Measurements from ENCODE around the gene PTGIS.

Gene PTGIS

DNA sequence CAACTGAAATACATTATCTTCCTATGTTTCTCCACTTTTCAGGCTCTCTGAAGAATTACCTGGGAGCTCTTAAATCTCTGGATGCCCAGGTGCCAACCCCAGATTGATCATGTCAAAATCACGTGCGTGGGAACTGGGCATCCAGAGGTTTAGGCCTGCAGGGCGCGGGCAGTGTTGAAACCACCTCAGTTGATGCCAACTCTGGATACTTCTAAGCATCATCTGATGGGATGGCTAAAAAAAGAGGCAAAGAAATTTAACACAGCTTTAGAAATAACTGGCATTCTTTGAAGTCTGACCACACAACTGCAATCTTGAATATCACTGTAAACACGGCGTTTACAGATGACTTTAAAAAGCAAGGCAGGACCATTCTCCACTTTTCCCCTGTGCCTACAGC, 41.9 kb downstream of the PTGIS start:
- no peak for TF ChIP-seq CTCF (IDR thresholded peaks at IDR 0.05; ENCODE audit: extremely low read depth, missing control alignments)
- DNase-seq (ENCODE audit: low spot score), result no peak

DNA sequence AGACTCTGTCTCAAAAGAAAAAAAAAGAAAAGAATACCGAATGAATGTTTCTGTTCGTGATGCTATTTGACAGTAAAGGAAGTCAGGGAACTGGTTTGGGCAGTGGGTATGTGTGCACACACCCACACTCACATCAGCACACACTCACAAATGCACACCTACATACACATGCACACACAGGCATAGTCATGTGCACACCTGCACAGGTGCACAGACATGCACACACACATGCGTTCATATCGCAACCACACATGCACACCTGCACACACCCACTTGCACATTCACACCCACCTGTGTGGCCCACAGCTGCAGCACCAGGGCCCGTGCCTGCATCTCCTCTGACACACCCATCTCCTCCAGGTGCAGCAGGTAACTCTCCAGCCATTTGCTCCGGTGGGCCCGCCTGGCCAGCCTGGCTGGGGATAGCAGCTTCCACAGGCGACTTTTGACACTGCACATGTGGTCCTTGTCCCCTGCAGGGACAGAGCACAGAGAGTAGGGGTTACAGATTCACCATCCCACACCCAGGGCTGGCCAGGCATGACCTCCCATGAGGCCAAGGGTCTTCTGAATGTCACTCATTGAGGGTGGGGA, 44.1 kb downstream of the PTGIS start:
- no peak for DNase-seq (ENCODE audit: low spot score)
- TF ChIP-seq CTCF (IDR thresholded peaks at IDR 0.05; ENCODE audit: extremely low read depth, missing control alignments), result no peak

DNA sequence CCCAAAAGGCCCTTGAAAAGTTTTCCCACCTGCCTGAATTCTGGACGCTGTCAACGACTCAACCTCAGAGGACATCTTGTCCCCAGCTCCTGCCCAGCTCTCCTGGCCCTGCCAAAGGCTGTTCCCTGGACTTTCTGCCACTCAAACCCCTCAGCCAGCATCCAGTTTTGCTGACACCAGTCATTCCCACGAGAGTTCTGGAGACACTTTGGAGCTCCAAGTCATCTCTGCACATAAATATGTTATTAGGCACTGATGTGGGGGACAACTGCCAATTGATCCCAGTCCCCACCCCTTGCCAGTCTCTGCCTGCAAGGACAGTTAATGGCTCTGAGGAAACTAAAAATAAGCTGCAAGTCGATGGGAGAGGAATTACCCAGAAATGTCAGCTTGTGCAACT, 46.6 kb downstream of the PTGIS start:
- no peak for TF ChIP-seq CTCF (IDR thresholded peaks at IDR 0.05; ENCODE audit: extremely low read depth, missing control alignments)
- no peak for DNase-seq (ENCODE audit: low spot score)

DNA sequence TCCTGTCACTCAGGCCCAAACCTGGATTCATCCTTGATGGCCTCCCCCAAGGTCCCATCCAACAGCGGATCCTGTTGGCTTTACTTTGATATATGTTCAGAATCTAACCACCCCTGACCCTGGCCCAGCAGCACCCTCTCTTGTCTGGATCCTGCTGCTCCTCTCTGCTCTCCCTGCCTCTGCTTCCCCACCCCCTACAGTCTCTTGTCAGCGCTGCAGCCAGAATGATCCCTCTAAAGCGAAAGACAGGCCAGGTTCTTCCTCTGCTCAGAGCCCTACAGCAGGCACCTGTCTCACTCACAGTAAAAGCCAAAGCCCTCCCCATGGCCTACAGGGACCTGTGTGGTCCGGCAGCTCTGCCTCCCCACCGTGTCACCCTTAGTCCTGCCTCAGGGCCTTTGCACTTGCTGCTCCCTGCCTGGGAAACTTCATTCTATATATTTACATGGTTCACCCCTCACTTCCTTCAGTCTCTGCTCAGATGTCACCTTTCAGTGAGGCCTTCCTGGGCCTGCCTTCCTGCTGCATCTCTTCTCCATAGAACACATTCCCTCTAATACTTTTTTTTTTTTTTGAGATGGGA, 48.1 kb downstream of the PTGIS start:
- TF ChIP-seq CTCF (IDR thresholded peaks at IDR 0.05; ENCODE audit: extremely low read depth, missing control alignments), result no peak
- no peak for DNase-seq (ENCODE audit: low spot score)

DNA sequence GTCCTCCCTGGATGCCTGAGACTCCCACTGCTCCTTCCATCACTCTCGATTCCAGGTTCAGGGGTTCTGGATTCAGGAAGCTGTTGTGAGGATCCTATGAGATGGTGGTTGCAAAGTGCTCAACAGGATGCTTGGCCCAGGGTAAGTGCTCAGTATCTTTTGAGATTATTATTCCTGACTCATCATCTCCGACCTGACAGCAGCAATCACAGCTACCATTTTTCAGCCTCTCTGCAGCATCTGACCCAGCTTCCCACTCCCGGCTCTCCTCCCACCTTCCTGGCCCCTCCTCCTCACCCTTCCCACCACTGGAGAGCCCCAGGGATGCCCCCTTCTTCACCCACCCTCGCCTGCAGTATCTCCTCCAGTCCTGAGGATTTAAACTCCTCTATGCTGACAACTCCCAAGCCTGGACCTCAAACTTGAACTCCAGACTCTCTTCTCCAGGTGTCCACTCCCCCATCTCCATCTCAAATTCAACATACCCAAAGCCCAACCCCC, 48.7 kb downstream of the PTGIS start:
- no peak for TF ChIP-seq CTCF (IDR thresholded peaks at IDR 0.05; ENCODE audit: extremely low read depth, missing control alignments)
- no peak for DNase-seq (ENCODE audit: low spot score)

DNA sequence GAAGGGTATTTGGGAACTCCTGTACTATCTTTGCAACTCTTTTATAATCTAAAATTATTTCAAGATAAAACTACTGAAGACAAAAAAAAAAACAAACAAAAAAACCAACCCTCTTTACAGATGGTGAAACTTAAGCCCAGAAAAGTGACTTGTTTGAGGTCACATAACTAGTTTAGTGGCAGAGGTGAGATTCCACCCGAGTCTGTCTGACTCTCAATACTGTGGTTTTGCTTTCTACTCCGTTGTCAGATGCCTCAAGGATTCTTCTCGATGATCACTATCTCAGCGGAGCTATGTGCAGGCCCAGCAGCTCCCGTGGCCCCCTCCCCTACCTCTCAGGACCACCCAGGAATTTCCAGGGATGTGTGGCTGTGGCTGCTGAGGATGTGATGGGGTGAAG, 49.4 kb downstream of the PTGIS start:
- no peak for DNase-seq (ENCODE audit: low spot score)
- no peak for TF ChIP-seq CTCF (IDR thresholded peaks at IDR 0.05; ENCODE audit: extremely low read depth, missing control alignments)

DNA sequence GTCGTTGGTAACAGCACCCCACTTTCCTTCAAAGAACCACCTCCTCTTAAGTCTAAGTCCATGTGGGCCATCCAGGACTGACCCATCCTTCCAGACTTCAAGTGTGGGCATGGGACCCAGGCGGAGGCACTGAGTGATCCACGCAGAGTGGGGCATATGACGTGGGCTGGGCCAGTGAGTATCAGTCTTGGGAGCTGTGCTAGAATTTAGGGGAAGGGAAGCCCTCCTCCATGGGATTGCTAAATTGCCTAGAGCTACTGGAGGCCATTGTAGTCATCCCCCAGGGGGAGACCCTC, 50.2 kb downstream of the PTGIS start:
- no peak for DNase-seq (ENCODE audit: low spot score)

More for the DNA sequence above, 50.2 kb downstream of the PTGIS start:
- no peak for TF ChIP-seq CTCF (IDR thresholded peaks at IDR 0.05; ENCODE audit: extremely low read depth, missing control alignments)

Measured in GM20000 (cell line).